Measurements from ENCODE around the gene AP2B1.
"Not testable (repeated sequence)": the region's sequence is repeated elsewhere in the genome, so short reads cannot be mapped to it uniquely, and the experiment has no call there.

AP2B1 gene

GRCh38 chr17:35750526-35751395, 163.6 kb downstream of the AP2B1 start:
- DNase-seq = no peak

GRCh38 chr17:35751541-35751940, 164.4 kb downstream of the AP2B1 start:
- not testable (repeated sequence) for DNase-seq

GRCh38 chr17:35752471-35752870, 165.3 kb downstream of the AP2B1 start:
- DNase-seq = peak; percentile 78

GRCh38 chr17:35752945-35753764, 166.0 kb downstream of the AP2B1 start, which contains the start of gene GAS2L2:
TSS of gene GAS2L2 (minus strand) at chr17:35753239. CDS start at chr17:35752850, 389 bp downstream.
- no peak for DNase-seq

GRCh38 chr17:35757243-35757642, 170.1 kb downstream of the AP2B1 start:
- DNase-seq = no peak

GRCh38 chr17:35760587-35760986, 173.5 kb downstream of the AP2B1 start, which contains the start of gene C17orf50:
TSS of gene C17orf50 (plus strand) at chr17:35760887. CDS start at chr17:35760942, 55 bp downstream.
- no peak for DNase-seq

- DNase-seq = no peak
Measured at GRCh38 chr17:35761601-35762000, 174.5 kb downstream of the AP2B1 start.

GRCh38 chr17:35763767-35764122, 176.6 kb downstream of the AP2B1 start:
- no peak for DNase-seq

- DNase-seq = peak; percentile 95
Measured at GRCh38 chr17:35764123-35764991, 177.2 kb downstream of the AP2B1 start.

GRCh38 chr17:35765086-35765710, 178.1 kb downstream of the AP2B1 start:
- no peak for DNase-seq

- no peak for DNase-seq
Measured at GRCh38 chr17:35765756-35766488, 178.8 kb downstream of the AP2B1 start.

GRCh38 chr17:35766489-35766877, 179.4 kb downstream of the AP2B1 start:
- DNase-seq = no peak

GRCh38 chr17:35766903-35767510, 179.9 kb downstream of the AP2B1 start:
- DNase-seq = peak; percentile 58

GRCh38 chr17:35768797-35769196, 181.7 kb downstream of the AP2B1 start:
- no peak for DNase-seq

- DNase-seq = no peak
Measured at GRCh38 chr17:35769895-35770486, 182.9 kb downstream of the AP2B1 start.

GRCh38 chr17:35773129-35773528, 186.0 kb downstream of the AP2B1 start:
- DNase-seq = no peak

GRCh38 chr17:35773679-35774425, 186.7 kb downstream of the AP2B1 start:
- DNase-seq = no peak

GRCh38 chr17:35774499-35774898, 187.4 kb downstream of the AP2B1 start:
- no peak for DNase-seq

GRCh38 chr17:35775039-35775438, 187.9 kb downstream of the AP2B1 start:
- no peak for DNase-seq

- DNase-seq = no peak
Measured at GRCh38 chr17:35775583-35775982, 188.5 kb downstream of the AP2B1 start.

Data from DMS53 (cell line).